Stimulated activated CD8-positive, alpha-beta memory T cell treated with anti-CD3 and anti-CD28 coated beads, Interleukin-2, amount 100 ng/mL, for 1 hour (primary cell): ENCODE results near the gene FAM20C.

Experiments
- DNase-seq, 2 donors: peaks; one replicate each; pipeline ENCODE4 v3.0.0-alpha.2; 2020; ENCODE audit warnings: low read depth in 2 of 2

The FAM20C gene

GRCh38 chr7:270351-270983 is 78.1 kb downstream of the FAM20C start:
- DNase-seq = no peak

- DNase-seq = no peak
Observed at GRCh38 chr7:271266-272107, 79.1 kb downstream of the FAM20C start.

GRCh38 chr7:272108-272615 is 79.8 kb downstream of the FAM20C start:
- DNase-seq = no peak

GRCh38 chr7:272631-273030 is 80.3 kb downstream of the FAM20C start:
- no peak for DNase-seq

GRCh38 chr7:273327-273726 is 81.0 kb downstream of the FAM20C start:
- no peak for DNase-seq

- DNase-seq = no peak
Observed at GRCh38 chr7:274266-274665, 81.9 kb downstream of the FAM20C start.

- DNase-seq = no peak
Observed at GRCh38 chr7:276230-276835, 84.0 kb downstream of the FAM20C start.

GRCh38 chr7:277228-277627 is 84.9 kb downstream of the FAM20C start:
- DNase-seq = no peak

- no peak for DNase-seq
Observed at GRCh38 chr7:278081-278480, 85.7 kb downstream of the FAM20C start.

- DNase-seq = no peak
Observed at GRCh38 chr7:279821-280220, 87.5 kb downstream of the FAM20C start.

GRCh38 chr7:280461-280860 is 88.1 kb downstream of the FAM20C start:
- DNase-seq = no peak

- no peak for DNase-seq
Observed at GRCh38 chr7:281637-282036, 89.3 kb downstream of the FAM20C start.

- DNase-seq = no peak
Observed at GRCh38 chr7:282621-283020, 90.2 kb downstream of the FAM20C start.

GRCh38 chr7:284762-285722 is 92.7 kb downstream of the FAM20C start:
- DNase-seq = no peak

- no peak for DNase-seq
Observed at GRCh38 chr7:285731-286130, 93.4 kb downstream of the FAM20C start.

GRCh38 chr7:286266-286665 is 93.9 kb downstream of the FAM20C start:
- DNase-seq = no peak

- no peak for DNase-seq
Observed at GRCh38 chr7:288671-289101, 96.3 kb downstream of the FAM20C start.

GRCh38 chr7:289209-289755 is 96.9 kb downstream of the FAM20C start:
- no peak for DNase-seq

GRCh38 chr7:289756-290553 is 97.6 kb downstream of the FAM20C start, which contains the start of gene FOXL3:
FOXL3 (plus strand) TSS chr7:290170; CDS start chr7:290170, 0 bp downstream.
- no peak for DNase-seq
